ENCODE data around the gene SCNN1B. TPM values are rescaled to one million over a fixed set of nuclear protein-coding genes. Genes with fewer than 3 reads are reported as not detected.

The SCNN1B gene
- total RNA-seq, 1 donor from 2014 or later: 4.4 TPM

GRCh38 chr16:23401139-23401538, 99.0 kb downstream of the SCNN1B start:
- DNase-seq (ENCODE audit: low spot score): no peak

DNA sequence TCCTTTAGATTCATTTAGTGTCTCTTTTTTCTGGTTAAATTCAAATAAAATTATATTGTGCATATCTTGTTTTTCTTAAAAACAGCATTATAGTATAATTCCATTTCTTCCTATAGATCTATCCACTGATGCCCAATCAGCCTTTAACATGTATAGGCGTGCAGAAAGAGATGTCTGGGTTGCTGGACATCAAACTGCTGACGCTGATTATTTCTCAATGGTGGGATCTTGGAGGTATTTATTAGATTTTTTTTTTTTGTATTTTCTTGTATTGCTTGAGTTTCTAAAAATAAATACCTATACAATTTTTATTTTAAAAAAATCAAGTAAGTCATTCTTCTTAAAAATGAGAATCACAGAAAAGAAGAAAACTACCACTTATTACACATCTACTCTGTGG, 100.0 kb downstream of the SCNN1B start:
- DNase-seq (ENCODE audit: low spot score): no peak

GRCh38 chr16:23403547-23403946, 101.4 kb downstream of the SCNN1B start:
- no peak for DNase-seq (ENCODE audit: low spot score)

- DNase-seq (ENCODE audit: low spot score): no peak
Observed at GRCh38 chr16:23406024-23406423, 103.9 kb downstream of the SCNN1B start.

- no peak for DNase-seq (ENCODE audit: low spot score)
Observed at GRCh38 chr16:23406546-23407240, 104.6 kb downstream of the SCNN1B start.

- no peak for DNase-seq (ENCODE audit: low spot score)
Observed at GRCh38 chr16:23407436-23408127, 105.5 kb downstream of the SCNN1B start.

- DNase-seq (ENCODE audit: low spot score): no peak
Observed at GRCh38 chr16:23408242-23408822, 106.2 kb downstream of the SCNN1B start.

GRCh38 chr16:23408823-23409298, 106.8 kb downstream of the SCNN1B start:
- DNase-seq (ENCODE audit: low spot score): no peak

- DNase-seq (ENCODE audit: low spot score): no peak
Observed at GRCh38 chr16:23409522-23409921, 107.4 kb downstream of the SCNN1B start.

GRCh38 chr16:23410176-23410575, 108.1 kb downstream of the SCNN1B start:
- DNase-seq (ENCODE audit: low spot score): no peak

- no peak for DNase-seq (ENCODE audit: low spot score)
Observed at GRCh38 chr16:23414731-23415130, 112.6 kb downstream of the SCNN1B start.

DNA sequence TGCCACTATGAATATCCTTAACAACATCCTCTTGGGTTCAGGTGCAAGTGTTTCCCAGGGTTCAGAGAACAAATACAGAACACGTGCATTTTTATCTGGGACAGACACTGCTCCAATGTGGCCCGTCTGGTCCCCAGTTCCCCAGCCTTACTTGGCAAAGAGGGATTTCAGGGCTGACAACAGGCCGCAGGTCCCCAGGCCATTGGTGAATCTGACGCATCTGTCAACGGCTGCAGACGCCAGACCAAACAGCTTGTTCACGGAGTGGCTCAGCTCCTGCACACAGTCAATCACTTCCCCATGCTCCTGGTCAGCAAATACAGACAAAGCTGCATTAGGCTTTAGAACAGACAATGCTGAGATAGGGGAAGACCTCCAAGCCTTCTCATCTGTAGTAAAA, 114.7 kb downstream of the SCNN1B start:
- DNase-seq (ENCODE audit: low spot score): no peak

GRCh38 chr16:23420011-23420410, 117.9 kb downstream of the SCNN1B start:
- DNase-seq (ENCODE audit: low spot score): no peak

GRCh38 chr16:23423496-23424049, 121.5 kb downstream of the SCNN1B start:
- no peak for DNase-seq (ENCODE audit: low spot score)

GRCh38 chr16:23424292-23424958, 122.3 kb downstream of the SCNN1B start:
- DNase-seq (ENCODE audit: low spot score): no peak

DNA sequence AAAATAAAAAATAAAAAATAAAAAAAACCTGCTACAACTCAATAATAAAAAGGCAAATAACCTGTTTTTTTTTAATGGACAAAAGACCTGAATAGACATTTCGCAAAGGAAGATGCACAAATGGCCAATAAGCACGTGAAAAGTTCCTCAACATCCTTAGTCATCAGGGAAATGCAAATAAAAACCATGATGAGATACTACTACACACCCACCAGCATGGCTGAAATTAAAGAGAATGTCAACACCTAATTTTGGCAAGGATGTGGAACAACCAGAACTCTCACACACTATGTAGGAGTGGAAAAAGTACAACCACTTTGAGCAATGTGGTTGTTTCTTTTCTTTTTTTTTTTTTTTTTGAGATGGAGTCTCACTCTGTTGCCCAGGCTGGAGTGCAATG, 126.2 kb downstream of the SCNN1B start:
- DNase-seq (ENCODE audit: low spot score): no peak

Other genes with a start within 250 kb of the SCNN1B start
- gene USP31, start 152.8 kb upstream of the SCNN1B start, total RNA-seq: 15.4 TPM
- not detected for gene SCNN1G, start 119.6 kb upstream of the SCNN1B start, total RNA-seq
- 20.4 TPM for gene COG7, start 150.9 kb downstream of the SCNN1B start, total RNA-seq
- 65.7 TPM for gene GGA2, start 208.2 kb downstream of the SCNN1B start, total RNA-seq